SK-N-SH (cell line): ENCODE measurements around the gene HNRNPH1. TPM values are rescaled to one million over a fixed set of nuclear protein-coding genes. Genes with fewer than 3 reads are reported as not detected.

Source experiments
- CTCF ChIA-PET: fragments of 300-600, 350-600 bp; formaldehyde crosslinking; extraction: SDS; loops from one replicate; lab custom pipeline; 2021; lab: Yijun Ruan, JAX
- POLR2A ChIA-PET: fragments of 350-600 bp; sonication (Branson Sonifier 250); formaldehyde crosslinking; extraction: SDS; loops from one replicate; lab custom pipeline; 2020; ENCODE audit warnings: antibody characterized with exemption, inconsistent platforms; lab: Yijun Ruan, JAX
- DNase-seq: peaks from one replicate; pipeline ENCODE4 v3.0.0; 2012
- H2AFZ ChIP-seq: fragments of 200-600 bp; sonication (generic); 2 replicates; pipeline ENCODE4 v1.8.1; 2016; ENCODE audit warnings: antibody characterized with exemption, mild to moderate bottlenecking, low read depth
- H3F3A ChIP-seq: fragments of 200-600 bp; sonication (generic); replicated peaks from 2 replicates; pipeline ENCODE3; 2016; ENCODE audit warnings: antibody characterized with exemption, mild to moderate bottlenecking; ENCODE audit not compliant: insufficient read depth
- H3K27ac ChIP-seq, 2 experiments: fragments of 200-500 bp in 1 of 2; fragments of 200-600 bp in 1 of 2; sonication (Bioruptor generic) in 1 of 2; sonication (generic), shearing (Covaris generic) in 1 of 2; 2 replicates each; pipeline versions ENCODE4 v1.5.1 to v1.6.1; 2014 to 2016; ENCODE audit warnings: low read depth in 2 of 2, inconsistent platforms in 1 of 2, low read length in 1 of 2, mild to moderate bottlenecking in 1 of 2, mixed read lengths in 1 of 2
- H3K27me3 ChIP-seq: fragments of 200-600 bp; sonication (generic), shearing (Covaris generic); 2 replicates; pipeline ENCODE4 v1.6.1; 2016; ENCODE audit warnings: mixed run types; ENCODE audit not compliant: insufficient read depth
- H3K36me3 ChIP-seq, 2 experiments: fragments of 200-500 bp in 1 of 2; fragments of 200-600 bp in 1 of 2; sonication (Bioruptor generic) in 1 of 2; sonication (generic) in 1 of 2; replicated peaks in 1 of 2; 2 replicates each; pipeline versions ENCODE3 to v1.5.1; 2014 to 2016; ENCODE audit warnings: low read length in 1 of 2, mild to moderate bottlenecking in 1 of 2; ENCODE audit not compliant: insufficient read depth in 2 of 2, control insufficient read depth in 1 of 2
- H3K4me1 ChIP-seq, 2 experiments: fragments of 200-500 bp in 1 of 2; fragments of 200-600 bp in 1 of 2; sonication (Bioruptor generic) in 1 of 2; sonication (generic), shearing (Covaris generic) in 1 of 2; 2 replicates each; pipeline versions ENCODE4 v1.5.1 to v1.6.1; 2014 to 2016; ENCODE audit warnings: low read depth in 1 of 2, low read length in 1 of 2, mixed run types in 1 of 2; ENCODE audit not compliant: insufficient read depth in 2 of 2, control insufficient read depth in 1 of 2
- H3K4me2 ChIP-seq: fragments of 200-600 bp; sonication (generic), shearing (Covaris generic); 2 replicates; pipeline ENCODE4 v1.6.1; 2017; ENCODE audit warnings: mixed run types
- H3K4me3 ChIP-seq, 2 experiments: fragments of 200-500 bp in 1 of 2; fragments of 200-600 bp in 1 of 2; sonication (Bioruptor generic) in 1 of 2; sonication (generic), shearing (Covaris generic) in 1 of 2; 2 replicates each; pipeline versions ENCODE4 v1.5.1 to v1.8.1; 2014 to 2016; ENCODE audit warnings: low read depth in 2 of 2, inconsistent platforms in 1 of 2, low read length in 1 of 2, mild to moderate bottlenecking in 1 of 2, mixed read lengths in 1 of 2, moderate library complexity in 1 of 2
- H3K79me2 ChIP-seq: fragments of 200-600 bp; sonication (generic); 2 replicates; pipeline ENCODE4 v1.8.1; 2017; ENCODE audit warnings: mild to moderate bottlenecking; ENCODE audit not compliant: insufficient read depth
- H3K9ac ChIP-seq: fragments of 200-600 bp; sonication (generic); 2 replicates; pipeline ENCODE4 v1.6.1; 2017; ENCODE audit warnings: mixed run types
- H3K9me2 ChIP-seq: fragments of 200-600 bp; sonication (generic); 2 replicates; pipeline ENCODE4 v1.6.1; 2017; ENCODE audit warnings: mixed run types
- H3K9me3 ChIP-seq: fragments of 200-600 bp; sonication (generic); 2 replicates; pipeline ENCODE4 v1.6.1; 2017; ENCODE audit warnings: mixed run types, mild to moderate bottlenecking, moderate library complexity
- H4K20me1 ChIP-seq: fragments of 200-600 bp; sonication (generic); 2 replicates; pipeline ENCODE4 v1.6.1; 2017; ENCODE audit warnings: mild to moderate bottlenecking, mixed run types; ENCODE audit not compliant: insufficient read depth
- ELF1 ChIP-seq: IDR thresholded peaks from 2 replicates; pipeline ENCODE4 v1.4.0; 2012
- EP300 ChIP-seq, 2 experiments: IDR thresholded peaks; 2 replicates each; pipeline versions ENCODE4 v1.4.0 to v1.6.1; 2012; ENCODE audit warnings: borderline replicate concordance in 1 of 2, low read depth in 1 of 2, low read length in 1 of 2
- MAX ChIP-seq: IDR thresholded peaks from 2 replicates; pipeline ENCODE4 v1.4.0; 2012; ENCODE audit warnings: low read depth
- POLR2AphosphoS5 ChIP-seq: IDR thresholded peaks from 2 replicates; pipeline ENCODE4 v1.6.1; 2012; ENCODE audit warnings: low read depth, low read length
- REST ChIP-seq: IDR thresholded peaks from 2 replicates; pipeline ENCODE4 v1.6.1; 2012; ENCODE audit warnings: mild to moderate bottlenecking, low read depth, low read length, moderate library complexity
- RXRA ChIP-seq: IDR thresholded peaks from 2 replicates; pipeline ENCODE4 v1.4.0; 2012; ENCODE audit warnings: low read depth, mild to moderate bottlenecking, borderline replicate concordance
- SIN3A ChIP-seq: IDR thresholded peaks from 2 replicates; pipeline ENCODE4 v1.6.1; 2012; ENCODE audit warnings: low read depth, mild to moderate bottlenecking, low read length, moderate library complexity, borderline replicate concordance
- TCF12 ChIP-seq: IDR thresholded peaks from 2 replicates; pipeline ENCODE4 v1.4.0; 2012
- WGBS: methylation state at CpG from one replicate; pipeline ENCODE4 v1.1.6; 2017; ENCODE audit warnings: low lambda C conversion rate; 5-methylcytosine and 5-hydroxymethylcytosine counted together
- polyA plus RNA-seq, 3 experiments: library from polyadenylated mRNA; depleted of rRNA; stranded (reverse); fragments of >200 nt; gene quantifications; 2 replicates each; pipeline ENCODE4 v1.2.3, GENCODE V29; 2012
- TF ChIP-seq, protein P1 (sequence below): fragments of 200-600 bp; sonication (generic); IDR thresholded peaks from 2 replicates; pipeline ENCODE4 v1.6.1; 2017; ENCODE audit warnings: antibody characterized with exemption, mild to moderate bottlenecking, moderate library complexity
- TF ChIP-seq, protein P2 (sequence below): fragments of 150-350 bp; IDR thresholded peaks from 2 replicates; pipeline ENCODE4 v1.6.1; 2016; ENCODE audit warnings: mild to moderate bottlenecking, low read depth, low read length

HNRNPH1 gene
- polyA plus RNA-seq, 1 of the 3 experiments (the other 2 are of a cell fraction): 192 TPM

GRCh38 chr5:179596421-179596820 is 27.1 kb downstream of the HNRNPH1 start:
- no peaks in the 10 kb centered on the region for H3K9me3 ChIP-seq
- no peak for TF ChIP-seq ELF1
- no peak for TF ChIP-seq POLR2AphosphoS5
- no peak for TF ChIP-seq SIN3A
- no peak for TF ChIP-seq RXRA
- no peak for TF ChIP-seq MAX
- no peak for TF ChIP-seq REST
- TF ChIP-seq EP300 (IDR thresholded peaks at IDR 0.05; ENCODE audit: borderline replicate concordance in 1 of 2, low read depth in 1 of 2, low read length in 1 of 2): no peak
- TF ChIP-seq TCF12: no peak
- TF ChIP-seq, protein P1, sequence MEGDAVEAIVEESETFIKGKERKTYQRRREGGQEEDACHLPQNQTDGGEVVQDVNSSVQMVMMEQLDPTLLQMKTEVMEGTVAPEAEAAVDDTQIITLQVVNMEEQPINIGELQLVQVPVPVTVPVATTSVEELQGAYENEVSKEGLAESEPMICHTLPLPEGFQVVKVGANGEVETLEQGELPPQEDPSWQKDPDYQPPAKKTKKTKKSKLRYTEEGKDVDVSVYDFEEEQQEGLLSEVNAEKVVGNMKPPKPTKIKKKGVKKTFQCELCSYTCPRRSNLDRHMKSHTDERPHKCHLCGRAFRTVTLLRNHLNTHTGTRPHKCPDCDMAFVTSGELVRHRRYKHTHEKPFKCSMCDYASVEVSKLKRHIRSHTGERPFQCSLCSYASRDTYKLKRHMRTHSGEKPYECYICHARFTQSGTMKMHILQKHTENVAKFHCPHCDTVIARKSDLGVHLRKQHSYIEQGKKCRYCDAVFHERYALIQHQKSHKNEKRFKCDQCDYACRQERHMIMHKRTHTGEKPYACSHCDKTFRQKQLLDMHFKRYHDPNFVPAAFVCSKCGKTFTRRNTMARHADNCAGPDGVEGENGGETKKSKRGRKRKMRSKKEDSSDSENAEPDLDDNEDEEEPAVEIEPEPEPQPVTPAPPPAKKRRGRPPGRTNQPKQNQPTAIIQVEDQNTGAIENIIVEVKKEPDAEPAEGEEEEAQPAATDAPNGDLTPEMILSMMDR: no peak
- TF ChIP-seq, protein P2, sequence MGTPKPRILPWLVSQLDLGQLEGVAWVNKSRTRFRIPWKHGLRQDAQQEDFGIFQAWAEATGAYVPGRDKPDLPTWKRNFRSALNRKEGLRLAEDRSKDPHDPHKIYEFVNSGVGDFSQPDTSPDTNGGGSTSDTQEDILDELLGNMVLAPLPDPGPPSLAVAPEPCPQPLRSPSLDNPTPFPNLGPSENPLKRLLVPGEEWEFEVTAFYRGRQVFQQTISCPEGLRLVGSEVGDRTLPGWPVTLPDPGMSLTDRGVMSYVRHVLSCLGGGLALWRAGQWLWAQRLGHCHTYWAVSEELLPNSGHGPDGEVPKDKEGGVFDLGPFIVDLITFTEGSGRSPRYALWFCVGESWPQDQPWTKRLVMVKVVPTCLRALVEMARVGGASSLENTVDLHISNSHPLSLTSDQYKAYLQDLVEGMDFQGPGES: no peak
- no peak overlapping the region for H2AFZ ChIP-seq
- no peaks in the 10 kb centered on the region for H3K79me2 ChIP-seq
- no peak overlapping the region for H3K4me2 ChIP-seq
- ChIA-PET POLR2A (interaction anchor here (1.1 to 1.4 kb wide), 3 partner anchors 11 to 27 kb away, joined by 3 to 4 read pairs (median 4); partner anchors contain the start of gene HNRNPH1), CTCF (interaction anchor here (1.0 to 1.3 kb wide), 2 partner anchors 8 to 10 kb away, joined by 3 to 5 read pairs; no protein-coding TSS in a partner anchor)
- H3K27me3 ChIP-seq: no peaks in the 10 kb centered on the region
- H3K4me3 ChIP-seq: no peak overlapping the region
- H3K36me3 ChIP-seq: peaks cover 50 to 51% of the 10 kb centered on the region in 2 experiments
- 93% methylated on average over 10 of the region's 13 CpGs for WGBS
- H3K4me1 ChIP-seq: no peaks in the 10 kb centered on the region
- H3K9ac ChIP-seq: no peak overlapping the region
- peaks cover 2% of the 10 kb centered on the region for H3F3A ChIP-seq
- no peaks in the 10 kb centered on the region for H3K9me2 ChIP-seq
- H4K20me1 ChIP-seq: no peaks in the 10 kb centered on the region
- no peak overlapping the region for H3K27ac ChIP-seq
- no peak for DNase-seq
